Lower lobe of right lung (tissue), 2 donors: ENCODE measurements around the gene CHSY3. TPM values are rescaled to one million over a fixed set of nuclear protein-coding genes. Genes with fewer than 3 reads are reported as not detected.

Experiments
- ATAC-seq, 2 donors: fragments of 200-7000 bp; cut with Tn5 transposase; one replicate each; pipeline ENCODE4 v1.9.1; 2020 to 2022; ENCODE audit warnings: mild to moderate bottlenecking in 2 of 2, moderate library complexity in 2 of 2
- DNase-seq: peaks from one replicate; pipeline ENCODE4 v3.0.0-alpha.2; 2020
- H3K27ac ChIP-seq: fragments of 200-600 bp; one replicate; pipeline ENCODE4 v1.8.0; 2022
- H3K27me3 ChIP-seq: fragments of 200-600 bp; one replicate; pipeline ENCODE4 v1.8.0; 2022; ENCODE audit warnings: low read depth
- H3K36me3 ChIP-seq: fragments of 200-600 bp; one replicate; pipeline ENCODE4 v1.8.0; 2022; ENCODE audit warnings: mild to moderate bottlenecking
- H3K4me1 ChIP-seq: fragments of 200-600 bp; one replicate; pipeline ENCODE4 v1.8.0; 2022
- H3K4me3 ChIP-seq: fragments of 200-600 bp; one replicate; pipeline ENCODE4 v1.8.0; 2022; ENCODE audit warnings: mild to moderate bottlenecking
- H3K9me3 ChIP-seq: fragments of 200-600 bp; one replicate; pipeline ENCODE4 v1.8.0; 2022
- CTCF ChIP-seq: fragments of 200-600 bp; IDR thresholded peaks from one replicate; pipeline ENCODE4 v1.8.0; 2022; ENCODE audit warnings: antibody characterized with exemption, mild to moderate bottlenecking
- intact Hi-C: fragments of 100-400 bp; cut with DNase I; formaldehyde crosslinking; loops from one replicate; pipeline ENCODE4 v1.11.0; 2022
- total RNA-seq: library from RNA; stranded (reverse); fragmentation: NEBNext Ultra II Directional; extraction: Animal tissue kit (Norgen Biotek cat#: 25700); gene quantifications from one replicate; pipeline ENCODE4 v1.2.1, GENCODE V29; 2021
- donor health status: DM: no; HTN: yes; CAD: no; lungs with severe emphysema.

Gene CHSY3
- total RNA-seq, 1 donor from 2014 or later: 4.7 TPM

- DNase-seq (no peak), ATAC-seq (no peak)
- Histone ChIP-seq H3K4me1 (no peaks in the 10 kb centered on the region), H3K4me3 (no peak overlapping the region), H3K27me3 (no peaks in the 10 kb centered on the region), H3K36me3 (no peaks in the 10 kb centered on the region), H3K9me3 (no peaks in the 10 kb centered on the region), H3K27ac (no peak overlapping the region)
- intact Hi-C loops: no loop called here
- TF ChIP-seq CTCF: no peak
Measured at GRCh38 chr5:130099008-130099407, 194.7 kb downstream of the CHSY3 start.

- intact Hi-C loops: no loop called here
- Histone ChIP-seq H3K27ac (no peak overlapping the region), H3K9me3 (no peaks in the 10 kb centered on the region), H3K27me3 (no peaks in the 10 kb centered on the region), H3K4me3 (no peak overlapping the region), H3K36me3 (no peaks in the 10 kb centered on the region), H3K4me1 (no peaks in the 10 kb centered on the region)
- no peak for TF ChIP-seq CTCF
- ATAC-seq (no peak), DNase-seq (no peak)
Measured at GRCh38 chr5:130102375-130102774, 198.1 kb downstream of the CHSY3 start.

GRCh38 chr5:130102960-130103359, 198.7 kb downstream of the CHSY3 start:
- TF ChIP-seq CTCF: no peak
- Histone ChIP-seq H3K36me3 (no peaks in the 10 kb centered on the region), H3K27me3 (no peaks in the 10 kb centered on the region), H3K4me3 (no peak overlapping the region), H3K27ac (no peak overlapping the region), H3K9me3 (no peaks in the 10 kb centered on the region), H3K4me1 (no peaks in the 10 kb centered on the region)
- no peak for DNase-seq
- no peak for ATAC-seq
- intact Hi-C loops: no loop called here

GRCh38 chr5:130104895-130105688, 200.8 kb downstream of the CHSY3 start:
- H3K36me3 ChIP-seq: no peaks in the 10 kb centered on the region
- no peak overlapping the region for H3K4me3 ChIP-seq
- no peak for TF ChIP-seq CTCF
- intact Hi-C loops: no loop called here
- no peaks in the 10 kb centered on the region for H3K9me3 ChIP-seq
- H3K27me3 ChIP-seq: no peaks in the 10 kb centered on the region
- DNase-seq: no peak
- ATAC-seq: no peak
- no peaks in the 10 kb centered on the region for H3K4me1 ChIP-seq
- no peak overlapping the region for H3K27ac ChIP-seq

- no peaks in the 10 kb centered on the region for H3K4me1 ChIP-seq
- H3K36me3 ChIP-seq: no peaks in the 10 kb centered on the region
- H3K27me3 ChIP-seq: no peaks in the 10 kb centered on the region
- intact Hi-C loops: no loop called here
- no peak overlapping the region for H3K4me3 ChIP-seq
- H3K9me3 ChIP-seq: no peaks in the 10 kb centered on the region
- ATAC-seq (no peak), DNase-seq (no peak)
- TF ChIP-seq CTCF: no peak
- no peak overlapping the region for H3K27ac ChIP-seq
Measured at GRCh38 chr5:130106480-130106879, 202.2 kb downstream of the CHSY3 start.
